NCI-H1417 (cell line): ENCODE results near the gene MLLT6.

Experiments
- DNase-seq, 3 experiments: peaks; one replicate each; lab custom pipeline; 2025; lab: John Stamatoyannopoulos, UW

MLLT6 gene

GRCh38 chr17:38762231-38762630 is 57.2 kb downstream of the MLLT6 start:
- no peak for DNase-seq

GRCh38 chr17:38766341-38766740 is 61.3 kb downstream of the MLLT6 start:
- DNase-seq, result no peak

- no peak for DNase-seq
These were observed 63.3 kb downstream of the MLLT6 start for GRCh38 chr17:38768417-38768816.

GRCh38 chr17:38773258-38773657 is 68.2 kb downstream of the MLLT6 start:
- DNase-seq, result no peak

- no peak for DNase-seq
These were observed 72.7 kb downstream of the MLLT6 start for GRCh38 chr17:38777641-38778250.
